Spleen (tissue), 11 donors: Measurements from ENCODE around the gene GRID2. TPM values are rescaled to one million over a fixed set of nuclear protein-coding genes. Genes with fewer than 3 reads are reported as not detected.

Source experiments
- DNase-seq: peaks from one replicate; pipeline ENCODE4 v3.0.0-alpha.2; 2020
- H3K27ac ChIP-seq, 8 donors: fragments of 200-600 bp; sonication (generic) in 7 of 8; 1 replicate in 4 of 8; 2 replicates in 4 of 8; pipeline versions ENCODE4 v1.5.0 to v1.8.0; 2016 to 2021; ENCODE audit warnings: inconsistent platforms in 4 of 8, mild to moderate bottlenecking in 4 of 8, moderate library complexity in 1 of 8
- H3K27me3 ChIP-seq, 7 donors: fragments of 200-600 bp; sonication (generic) in 6 of 7; replicated peaks in 1 of 7; 1 replicate in 4 of 7; 2 replicates in 3 of 7; pipeline versions ENCODE4 v1.5.0 to v1.8.0; 2016 to 2021; ENCODE audit warnings: inconsistent platforms in 3 of 7, mild to moderate bottlenecking in 1 of 7
- H3K36me3 ChIP-seq, 6 donors: fragments of 200-600 bp; sonication (generic) in 5 of 6; 1 replicate in 4 of 6; 2 replicates in 2 of 6; pipeline versions ENCODE4 v1.5.0 to v1.8.0; 2016 to 2021; ENCODE audit warnings: inconsistent platforms in 2 of 6
- H3K4me1 ChIP-seq, 6 donors: fragments of 200-600 bp; sonication (generic) in 5 of 6; 1 replicate in 3 of 6; 2 replicates in 3 of 6; pipeline versions ENCODE4 v1.5.0 to v1.8.0; 2016 to 2021; ENCODE audit warnings: inconsistent platforms in 3 of 6
- H3K4me3 ChIP-seq, 8 donors: fragments of 200-600 bp; sonication (generic) in 7 of 8; 1 replicate in 4 of 8; 2 replicates in 4 of 8; pipeline versions ENCODE4 v1.5.0 to v1.8.0; 2016 to 2021; ENCODE audit warnings: inconsistent platforms in 4 of 8, mild to moderate bottlenecking in 4 of 8, moderate library complexity in 2 of 8
- H3K9me3 ChIP-seq, 8 donors: fragments of 200-600 bp; sonication (generic) in 7 of 8; 1 replicate in 4 of 8; 2 replicates in 4 of 8; pipeline versions ENCODE4 v1.5.0 to v1.8.0; 2016 to 2021; ENCODE audit warnings: inconsistent platforms in 4 of 8
- CTCF ChIP-seq, 11 experiments: fragments of 200-600 bp in 7 of 11; fragments of 450-650 bp in 4 of 11; sonication (generic) in 4 of 11; IDR thresholded peaks in 8 of 11; conservative IDR thresholded peaks in 3 of 11; 1 replicate in 7 of 11; 2 replicates in 4 of 11; pipeline versions ENCODE4 v1.4.0 to v1.8.0; 2016 to 2021; ENCODE audit warnings: antibody characterized with exemption in 11 of 11, inconsistent platforms in 4 of 11, mild to moderate bottlenecking in 1 of 11
- POLR2A ChIP-seq, 3 donors: fragments of 450-650 bp; IDR thresholded peaks; one replicate each; pipeline ENCODE4 v1.5.1; 2017; ENCODE audit warnings: antibody characterized with exemption in 3 of 3, mild to moderate bottlenecking in 1 of 3
- POLR2AphosphoS5 ChIP-seq, 3 donors: sonication (generic); formaldehyde crosslinking; IDR thresholded peaks; one replicate each; pipeline ENCODE4 v1.5.1; 2017; ENCODE audit warnings: antibody characterized with exemption in 3 of 3
- WGBS, 5 donors: extraction: QIAGEN DNeasy Blood & Tissue Kit in 3 of 5; methylation state at CpG; one replicate each; pipeline versions ENCODE4 v1.1.5 to v1.1.7; 2013 to 2018; 5-methylcytosine and 5-hydroxymethylcytosine counted together
- intact Hi-C: fragments of 100-400 bp; cut with DNase I; formaldehyde crosslinking; loops from one replicate; pipeline ENCODE4 v1.15.0; 2023; ENCODE audit warnings: low total_unique reads
- polyA plus RNA-seq, 3 donors: library from polyadenylated mRNA; stranded (reverse); fragments of 200-250 nt; gene quantifications; one replicate each; pipeline ENCODE4 v1.2.1, GENCODE V29; 2013
- total RNA-seq, 7 donors: library from RNA; depleted of rRNA in 3 of 7; stranded (reverse); fragments of >200 nt in 3 of 7; fragmentation: NEBNext Ultra II Directional in 4 of 7; extraction: Animal tissue kit (Norgen Biotek cat#: 25700) in 4 of 7; gene quantifications; one replicate each; pipeline versions ENCODE4 v1.1.0 to v1.2.1, GENCODE V29; 2016 to 2021
- donor health status: healthy with polysubstance abuse.
- donor health status: DM: no; HTN: no; CAD: no; lungs with moderate emphysema.
- donor health status: DM: no; HTN: no; CAD: no.
- donor health status: Bipolar disorder and iron deficiency.
- donor health status: healthy.
- donor health status: DM: no; HTN: no; CAD: no.
- donor health status: DM: yes; HTN: yes; CAD: no.

Gene GRID2
- total and polyA plus RNA-seq, 10 donors, result 0.03 to 0.92 (median 0.22) TPM; not detected in 4

GRCh38 chr4:92514627-92515026 lies 210.9 kb downstream of the GRID2 start:
- H3K9me3 ChIP-seq, result no peaks in the 10 kb centered on the region
- no peak overlapping the region for H3K27ac ChIP-seq
- DNase-seq, result no peak
- no peak overlapping the region for H3K4me3 ChIP-seq
- TF ChIP-seq CTCF (IDR thresholded peaks at IDR 0.05 in 8 of 11, conservative IDR thresholded peaks at IDR 0.05 in 3 of 11) (no peak), POLR2A (IDR thresholded peaks at IDR 0.05) (no peak), POLR2AphosphoS5 (IDR thresholded peaks at IDR 0.05) (no peak)
- intact Hi-C loops, result no loop called here
- no peaks in the 10 kb centered on the region for H3K36me3 ChIP-seq
- no peaks in the 10 kb centered on the region for H3K27me3 ChIP-seq
- H3K4me1 ChIP-seq, result no peaks in the 10 kb centered on the region
- WGBS, 5 donors, result 78 to 97% (median 87%) methylated on average over 1 of the region's 1 CpG

GRCh38 chr4:92516450-92516849 lies 212.7 kb downstream of the GRID2 start:
- Histone ChIP-seq H3K36me3 (no peaks in the 10 kb centered on the region), H3K9me3 (no peaks in the 10 kb centered on the region), H3K4me3 (no peak overlapping the region), H3K27me3 (no peaks in the 10 kb centered on the region), H3K27ac (no peak overlapping the region), H3K4me1 (no peaks in the 10 kb centered on the region)
- TF ChIP-seq POLR2AphosphoS5 (IDR thresholded peaks at IDR 0.05), result no peak
- no peak for TF ChIP-seq POLR2A (IDR thresholded peaks at IDR 0.05)
- no peak for TF ChIP-seq CTCF (IDR thresholded peaks at IDR 0.05 in 8 of 11, conservative IDR thresholded peaks at IDR 0.05 in 3 of 11)
- intact Hi-C loops, result no loop called here
- no peak for DNase-seq
- WGBS, 5 donors, result 78 to 88% (median 83%) methylated on average over 6 of the region's 6 CpGs

GRCh38 chr4:92519727-92520126 lies 216.0 kb downstream of the GRID2 start:
- intact Hi-C loops, result no loop called here
- Histone ChIP-seq H3K4me3 (no peak overlapping the region), H3K9me3 (peaks cover 0 to 4% (median 0%) of the 10 kb centered on the region in 8 donors), H3K27ac (no peak overlapping the region), H3K27me3 (no peaks in the 10 kb centered on the region), H3K36me3 (no peaks in the 10 kb centered on the region), H3K4me1 (no peaks in the 10 kb centered on the region)
- 83 to 92% (median 90%) methylated on average over 3 of the region's 3 CpGs for WGBS, 5 donors
- DNase-seq, result no peak
- TF ChIP-seq POLR2AphosphoS5 (IDR thresholded peaks at IDR 0.05), result no peak
- no peak for TF ChIP-seq POLR2A (IDR thresholded peaks at IDR 0.05)

- Histone ChIP-seq H3K27me3 (no peaks in the 10 kb centered on the region), H3K4me1 (no peaks in the 10 kb centered on the region), H3K9me3 (peaks cover 0 to 6% (median 0%) of the 10 kb centered on the region in 8 donors), H3K4me3 (no peak overlapping the region), H3K27ac (no peak overlapping the region), H3K36me3 (no peaks in the 10 kb centered on the region)
- 62 to 86% (median 79%) methylated on average over 2 of the region's 2 CpGs for WGBS, 5 donors
- intact Hi-C loops, result no loop called here
- TF ChIP-seq POLR2A (IDR thresholded peaks at IDR 0.05) (no peak), CTCF (IDR thresholded peaks at IDR 0.05 in 8 of 11, conservative IDR thresholded peaks at IDR 0.05 in 3 of 11) (no peak), POLR2AphosphoS5 (IDR thresholded peaks at IDR 0.05) (no peak)
- no peak for DNase-seq
These were observed 216.8 kb downstream of the GRID2 start for GRCh38 chr4:92520563-92520962.

GRCh38 chr4:92521941-92522340 lies 218.2 kb downstream of the GRID2 start:
- 57 to 74% (median 66%) methylated on average over 2 of the region's 2 CpGs for WGBS, 5 donors
- Histone ChIP-seq H3K27me3 (no peaks in the 10 kb centered on the region), H3K27ac (no peak overlapping the region), H3K9me3 (peaks cover 0 to 6% (median 0%) of the 10 kb centered on the region in 8 donors), H3K4me3 (no peak overlapping the region), H3K4me1 (no peaks in the 10 kb centered on the region), H3K36me3 (no peaks in the 10 kb centered on the region)
- DNase-seq, result no peak
- intact Hi-C loops, result no loop called here
- TF ChIP-seq POLR2AphosphoS5 (IDR thresholded peaks at IDR 0.05) (no peak), POLR2A (IDR thresholded peaks at IDR 0.05) (no peak), CTCF (IDR thresholded peaks at IDR 0.05 in 8 of 11, conservative IDR thresholded peaks at IDR 0.05 in 3 of 11) (no peak)
